Skin of body (tissue), 2 donors: Measurements from ENCODE around the gene MYO5A. TPM values are rescaled to one million over a fixed set of nuclear protein-coding genes. Genes with fewer than 3 reads are reported as not detected.
"Not testable (repeated sequence)": the region's sequence is repeated elsewhere in the genome, so short reads cannot be mapped to it uniquely, and the experiment has no call there.

Source experiments
- DNase-seq: peaks from one replicate; lab custom pipeline; 2025; lab: John Stamatoyannopoulos, UW
- total RNA-seq: library from RNA; depleted of rRNA; stranded (reverse); fragments of >200 nt; gene quantifications from one replicate; pipeline ENCODE4 v1.2.3, GENCODE V29; 2014

Gene MYO5A
- total RNA-seq, 1 donor from 2014 or later, result 21.2 TPM

DNA sequence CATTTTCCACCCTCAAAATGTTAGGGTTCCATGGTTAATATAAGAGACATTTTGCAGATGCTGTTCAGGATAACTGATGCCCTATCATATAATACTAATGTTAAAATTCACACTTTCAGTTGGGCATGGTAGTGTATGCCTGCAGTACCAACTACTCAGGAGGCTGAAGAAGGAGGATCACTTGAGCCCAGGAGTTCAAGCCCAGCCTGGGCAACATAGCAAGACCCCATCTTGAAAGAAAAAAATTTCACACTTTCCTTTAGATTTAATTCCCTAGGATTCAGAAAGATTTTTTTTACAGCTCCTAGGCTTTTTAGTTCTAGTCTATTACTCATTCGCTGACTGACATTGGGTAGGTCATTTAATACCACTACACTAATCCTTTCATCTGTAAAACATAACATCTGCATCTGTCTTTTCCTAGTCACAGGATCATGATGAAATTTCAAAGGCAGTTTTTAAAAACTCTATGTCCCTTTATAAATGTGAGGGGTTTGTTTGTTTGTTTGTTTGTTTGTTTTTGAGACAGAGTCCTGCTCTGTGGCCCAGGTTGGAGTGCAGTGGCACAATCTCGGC is 103.7 kb downstream of the MYO5A start:
- DNase-seq, result no peak

DNA sequence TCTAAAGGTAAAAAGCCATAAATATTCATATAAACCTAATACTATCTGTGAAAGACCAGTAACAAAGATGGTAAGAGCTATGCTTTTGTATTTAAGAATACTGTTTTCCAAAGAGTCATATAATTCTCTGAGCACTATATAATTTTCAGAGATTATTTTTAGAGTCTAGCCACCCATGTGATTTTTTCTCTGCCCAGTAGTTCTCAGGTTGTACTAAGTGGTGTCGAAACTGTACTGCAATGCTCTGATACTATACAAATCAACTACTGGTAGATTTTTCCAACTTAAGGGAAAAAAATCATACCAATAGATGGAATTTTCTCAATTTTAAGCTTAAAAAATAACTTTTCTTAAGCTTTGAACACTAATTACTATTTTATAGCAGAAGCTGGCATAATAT is 104.8 kb downstream of the MYO5A start:
- DNase-seq, result no peak

DNA sequence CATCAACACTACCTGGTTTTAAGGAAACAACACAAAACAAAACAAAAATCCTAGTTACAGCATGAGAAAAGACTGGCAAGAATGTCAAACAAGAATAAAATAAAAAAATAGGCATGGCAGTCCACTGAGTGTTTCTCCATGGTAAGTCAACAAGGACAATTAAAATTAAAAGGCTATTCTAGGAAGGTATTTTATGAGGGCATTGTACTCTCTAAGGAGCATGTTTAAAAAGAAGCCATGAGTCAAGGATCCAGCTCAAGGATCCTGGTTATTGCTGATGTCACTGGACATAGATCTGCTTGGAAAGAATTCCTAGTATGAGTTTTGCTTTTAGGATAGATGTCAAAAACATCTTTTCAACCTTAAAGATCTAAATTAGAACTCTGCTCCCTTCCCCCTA is 106.7 kb downstream of the MYO5A start:
- DNase-seq, result no peak

DNA sequence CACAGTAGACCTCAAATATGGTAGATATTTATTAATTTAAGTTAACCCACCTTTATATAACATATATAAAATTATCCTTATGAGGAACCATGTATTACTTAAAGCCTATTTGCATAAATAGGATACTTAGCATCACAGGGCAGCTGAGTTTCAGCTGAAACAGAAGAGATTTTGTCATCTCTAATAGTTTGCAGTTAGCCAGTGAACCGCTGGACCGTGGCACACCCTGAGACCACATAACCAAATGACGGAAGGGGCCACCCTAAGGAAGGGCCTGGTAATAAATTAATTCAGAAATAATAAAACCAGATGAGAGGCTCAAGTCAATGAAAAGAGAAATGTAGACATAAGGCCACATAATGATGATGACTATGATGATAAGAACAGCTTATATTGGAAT is 107.7 kb downstream of the MYO5A start:
- DNase-seq, result no peak

DNA sequence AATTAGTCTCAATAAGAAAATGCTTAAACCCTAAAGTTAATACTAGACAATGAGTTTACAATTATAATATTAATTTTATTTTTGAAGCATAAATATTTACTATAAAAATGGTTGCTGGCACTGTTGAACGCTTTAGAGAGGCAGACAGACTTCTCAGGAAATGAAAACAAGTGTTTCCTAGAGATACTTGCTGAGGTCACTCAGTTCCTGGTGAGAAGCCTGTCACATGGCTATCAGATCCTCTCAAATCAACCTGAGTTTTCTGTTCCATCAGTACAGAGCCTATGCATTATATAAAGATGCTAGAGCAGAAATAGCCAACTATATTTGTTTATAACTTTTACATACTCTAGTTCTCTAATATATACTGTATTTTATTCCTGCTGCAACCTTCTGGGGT is 109.2 kb downstream of the MYO5A start:
- DNase-seq, result no peak

DNA sequence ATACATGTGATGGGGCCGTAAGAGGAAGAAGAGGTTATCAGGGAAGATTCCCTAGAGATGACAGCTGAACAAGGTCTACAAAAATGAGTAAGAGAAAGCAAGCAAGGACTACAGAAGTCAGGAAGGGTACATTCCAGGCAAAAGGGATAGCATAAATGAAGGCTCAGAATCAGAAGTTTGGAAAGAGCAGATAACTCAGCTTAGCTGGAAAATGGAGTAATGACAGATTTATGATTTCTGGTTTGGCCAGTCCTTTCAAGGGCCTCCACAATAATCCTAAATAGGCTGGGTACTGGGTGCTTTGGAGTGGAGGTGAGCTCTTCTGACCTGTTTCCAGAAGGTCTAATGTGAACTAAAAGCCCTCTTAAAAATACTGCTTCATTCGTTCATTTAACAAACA is 110.7 kb downstream of the MYO5A start:
- DNase-seq, result no peak

DNA sequence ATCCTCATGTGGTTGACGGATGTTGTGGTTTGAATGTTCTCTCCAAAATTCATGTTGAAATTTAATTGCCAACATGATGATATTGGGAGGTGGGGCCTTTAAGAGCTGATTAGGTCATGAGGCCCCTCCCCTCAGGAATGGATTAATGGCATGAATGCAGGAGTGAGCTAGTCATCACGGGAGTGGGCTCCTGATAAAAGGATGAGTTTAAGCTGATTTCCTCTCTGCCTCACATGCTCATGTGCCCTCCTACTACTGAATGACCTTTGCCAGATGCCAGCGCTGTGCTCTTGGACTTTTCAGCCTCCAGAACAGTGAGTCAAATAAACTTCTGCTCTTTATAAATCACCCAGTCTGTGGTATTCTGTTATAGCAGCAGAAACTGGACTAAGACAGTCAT is 111.2 kb downstream of the MYO5A start:
- peak; percentile 5 for DNase-seq

DNA sequence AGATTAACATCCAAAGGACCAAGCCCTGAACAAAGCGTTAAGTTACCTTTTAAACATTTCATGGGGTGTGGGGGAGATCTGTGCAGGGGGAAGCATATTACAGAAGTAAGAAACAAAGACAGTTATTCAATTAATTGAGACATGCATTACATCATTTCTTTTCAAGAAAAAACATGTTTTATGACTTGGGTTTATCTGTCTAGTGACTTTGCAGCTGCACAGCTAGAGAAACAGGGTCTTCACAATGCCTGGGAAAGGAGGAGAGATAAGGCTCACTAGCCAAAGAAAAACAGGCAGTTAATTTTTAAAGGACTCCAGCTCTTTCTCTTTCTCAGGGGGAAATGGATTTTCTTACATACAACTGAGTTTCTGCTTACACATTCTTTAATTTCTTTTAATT is 112.1 kb downstream of the MYO5A start:
- not testable (repeated sequence) for DNase-seq

DNA sequence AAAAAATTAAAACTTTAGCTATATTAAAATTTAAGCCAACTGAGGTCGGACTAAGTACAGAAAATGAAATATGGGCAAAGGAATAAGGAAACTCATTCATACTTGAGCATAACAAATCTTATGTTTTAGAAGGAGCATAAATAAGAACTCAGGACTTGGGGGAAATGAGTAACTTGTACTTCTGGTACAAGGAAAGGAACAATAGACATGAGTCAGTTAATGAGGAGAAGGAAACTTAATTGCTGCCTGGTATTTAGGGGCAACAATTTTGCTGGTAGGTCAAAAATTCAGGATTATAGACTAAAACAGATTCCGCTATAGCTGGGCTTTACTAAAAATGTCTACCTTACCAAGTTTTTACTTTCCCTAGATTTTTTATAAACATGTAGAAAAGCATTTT is 113.1 kb downstream of the MYO5A start:
- DNase-seq, result no peak

DNA sequence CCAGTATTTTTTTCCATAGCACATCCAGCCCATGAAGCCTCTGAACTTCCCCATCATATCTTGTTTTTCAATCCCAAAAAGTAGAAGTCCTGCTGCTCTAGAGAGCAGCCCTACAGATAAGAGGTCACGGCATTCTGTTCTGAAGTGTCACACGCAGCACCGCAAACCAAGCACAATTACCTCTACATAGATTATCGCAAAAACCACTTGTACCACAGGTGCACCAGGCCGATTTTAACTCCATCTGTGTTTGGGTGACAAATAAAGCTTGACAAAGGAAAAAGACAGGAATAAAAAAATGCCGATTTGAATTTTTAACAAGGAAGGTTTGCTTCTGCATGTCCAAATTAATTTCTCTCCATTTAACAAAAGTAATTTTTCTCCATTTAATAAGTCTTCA is 113.7 kb downstream of the MYO5A start:
- no peak for DNase-seq

DNA sequence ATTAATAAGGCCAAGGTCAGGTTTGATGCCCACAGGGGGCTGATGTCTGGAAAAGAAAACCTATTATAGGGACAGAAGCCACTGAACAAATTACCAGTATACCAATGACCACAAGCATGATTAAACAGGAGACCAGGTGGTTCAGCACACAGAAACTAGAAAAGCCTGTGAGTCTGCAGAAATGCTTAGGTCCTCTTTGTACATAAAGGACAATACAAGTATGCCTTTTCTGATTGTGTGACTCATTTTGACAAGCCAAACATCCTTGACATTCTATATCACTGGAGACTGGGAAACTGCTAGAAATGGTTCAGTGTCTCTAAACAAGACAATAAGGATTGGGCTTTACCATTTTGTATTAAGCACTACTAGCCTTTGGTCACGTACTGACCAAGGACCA is 119.9 kb downstream of the MYO5A start:
- no peak for DNase-seq

DNA sequence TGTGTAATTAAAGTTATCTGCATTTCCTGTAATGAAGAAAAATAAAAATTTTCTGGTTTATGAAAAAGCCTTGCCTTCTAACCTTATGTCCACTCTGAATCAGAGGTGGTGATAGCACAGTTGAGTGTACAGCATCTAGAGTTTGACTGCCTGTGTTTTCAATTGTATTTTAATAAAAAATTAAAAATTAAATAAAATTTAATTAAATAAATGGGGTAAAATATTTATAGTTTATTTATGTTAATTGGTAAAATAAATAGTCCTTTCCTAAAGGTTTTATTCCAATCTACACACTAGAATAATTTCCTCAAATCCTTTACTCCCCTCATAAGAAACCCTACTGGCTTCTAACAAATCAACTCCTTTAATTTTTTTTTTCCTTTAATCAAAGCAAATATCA is 121.3 kb downstream of the MYO5A start:
- DNase-seq, result no peak

DNA sequence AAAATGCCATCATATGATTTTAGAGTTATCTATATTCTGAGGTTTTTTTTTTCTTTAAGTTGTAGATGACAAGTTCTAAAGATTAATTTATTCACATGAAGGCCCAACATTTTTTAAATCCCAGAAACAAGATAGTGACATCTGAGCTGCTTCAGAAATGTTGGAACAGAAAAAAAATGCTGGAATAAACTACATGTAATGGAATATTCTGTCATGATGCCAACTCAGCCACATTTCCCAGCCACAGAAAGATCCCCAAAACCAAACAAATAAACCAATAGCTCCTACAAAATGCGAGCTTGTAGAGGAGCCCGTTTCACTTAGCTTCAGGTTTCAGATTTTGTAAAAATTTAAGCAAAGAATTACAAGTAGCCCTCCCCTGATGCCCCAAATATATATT is 122.1 kb downstream of the MYO5A start:
- no peak for DNase-seq

DNA sequence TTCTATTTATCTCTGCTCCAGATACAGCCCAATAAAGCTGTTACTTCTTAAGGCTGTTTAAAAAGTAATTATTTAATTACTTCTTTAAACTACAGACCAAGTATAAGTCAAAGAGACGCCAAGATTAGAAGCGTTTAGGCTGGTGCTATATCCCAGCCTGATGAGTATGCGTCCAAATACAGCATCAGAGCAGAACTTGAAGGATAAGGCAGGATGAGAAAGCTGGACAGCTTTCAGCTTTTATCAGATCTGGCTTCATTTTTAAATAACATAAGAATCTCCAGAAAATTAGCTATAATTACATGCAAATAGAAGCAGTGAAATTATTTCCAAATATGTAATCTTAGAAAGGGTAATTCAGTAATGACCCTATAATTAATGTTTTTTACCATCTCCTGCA is 122.8 kb downstream of the MYO5A start:
- DNase-seq, result no peak

DNA sequence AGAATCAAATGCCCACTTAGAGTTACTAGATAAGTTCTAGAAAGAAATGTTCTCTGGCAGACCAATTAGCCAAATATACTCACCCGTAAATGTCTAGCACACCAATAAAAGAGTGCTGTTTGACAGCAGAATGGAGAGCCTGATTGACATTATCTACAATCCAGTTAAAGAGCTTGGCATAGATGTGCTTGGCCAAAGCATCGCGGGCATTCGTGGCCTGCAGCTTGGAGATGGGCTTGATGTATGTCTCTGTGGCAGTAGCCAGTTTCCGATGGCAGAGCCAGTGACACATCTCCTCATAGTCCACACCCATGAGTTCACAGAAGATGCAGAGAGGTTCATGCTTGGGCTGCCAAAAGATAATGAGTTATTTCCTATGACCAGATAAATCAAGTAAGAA is 131.6 kb downstream of the MYO5A start:
- no peak for DNase-seq

DNA sequence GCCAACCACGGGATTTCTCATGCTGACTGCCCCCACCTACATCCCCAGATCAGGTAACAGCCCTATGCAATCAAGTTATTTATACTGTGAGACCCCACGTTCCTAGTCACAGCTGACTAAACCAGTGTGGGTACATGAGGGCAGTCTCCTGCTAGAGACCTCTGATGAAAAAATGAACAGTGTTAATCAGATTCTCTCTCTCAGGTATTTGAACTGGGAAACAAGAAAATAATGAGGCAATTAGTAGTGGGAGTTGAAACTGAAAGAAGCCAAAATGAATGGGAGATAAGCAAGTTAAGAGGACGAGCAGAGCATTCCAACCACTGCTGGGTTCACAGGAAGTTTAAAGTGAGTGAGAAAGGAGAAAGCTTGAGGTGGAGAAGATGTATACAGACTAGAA is 134.6 kb downstream of the MYO5A start:
- DNase-seq, result no peak

DNA sequence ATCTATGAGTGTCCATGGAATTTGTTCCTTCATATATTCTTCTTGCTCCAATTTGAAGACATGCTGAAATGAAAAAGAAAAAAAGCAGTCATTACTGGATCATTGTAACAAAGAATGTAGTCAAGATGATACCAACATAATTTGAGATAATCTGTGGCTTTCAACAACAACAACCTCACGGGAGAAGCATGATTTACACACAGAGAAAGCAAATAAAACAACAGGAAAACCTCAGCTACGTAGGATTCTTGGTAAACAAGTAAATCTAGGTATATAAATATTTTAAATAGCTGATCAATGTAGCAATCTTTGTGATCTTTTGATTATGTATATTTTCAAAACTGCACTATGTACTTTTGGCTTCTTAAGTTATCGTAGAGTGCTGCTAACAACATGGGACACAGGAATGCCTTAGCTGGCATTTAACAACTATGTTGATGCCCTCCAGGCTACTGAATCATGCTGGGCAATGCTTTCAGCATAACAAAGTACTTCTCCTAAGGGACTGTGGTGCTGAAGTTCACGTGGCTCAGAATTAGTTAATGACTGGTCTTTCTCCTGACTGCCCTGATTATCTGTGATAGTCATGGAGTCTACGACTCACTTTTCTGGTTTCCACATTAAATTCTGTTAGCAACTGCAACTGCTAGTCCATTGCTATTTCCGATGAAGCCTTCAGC is 136.5 kb downstream of the MYO5A start:
- DNase-seq, result no peak

DNA sequence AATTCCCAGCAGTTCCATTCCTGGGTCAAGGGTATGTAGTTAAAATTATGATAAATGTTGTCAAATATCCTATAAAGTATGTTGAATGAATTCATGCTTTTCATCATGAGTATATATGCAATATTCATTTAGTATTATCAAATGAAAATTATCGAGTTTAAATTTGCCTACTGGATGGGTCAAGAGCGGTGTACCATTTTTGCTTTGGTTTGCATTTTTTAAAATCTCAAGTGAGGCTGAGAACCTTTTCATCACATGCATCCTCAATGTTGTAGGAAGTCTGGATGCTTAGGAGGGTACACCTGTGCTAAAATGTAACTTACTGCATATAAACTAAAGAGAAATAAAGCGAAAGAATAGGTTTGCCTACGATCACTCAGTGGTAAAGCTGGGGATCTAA is 137.6 kb downstream of the MYO5A start:
- no peak for DNase-seq

DNA sequence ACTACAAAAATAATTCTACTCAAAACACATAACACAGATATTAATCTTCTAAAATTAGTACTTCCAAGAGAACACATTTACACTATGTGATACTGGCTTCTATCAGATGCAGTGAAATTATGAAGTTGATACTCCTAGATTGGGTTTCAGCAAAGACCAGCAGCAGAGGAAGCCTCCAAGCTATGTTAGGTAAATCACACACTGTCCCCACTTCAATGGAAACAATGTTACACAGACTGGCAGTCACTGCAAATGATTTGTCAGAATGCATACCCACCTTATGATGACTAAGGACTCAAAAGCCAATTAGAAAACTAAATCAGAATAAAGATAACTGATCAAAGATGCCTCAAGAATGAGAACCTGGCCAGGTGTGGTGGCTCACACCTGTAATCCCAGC is 143.0 kb downstream of the MYO5A start:
- no peak for DNase-seq

DNA sequence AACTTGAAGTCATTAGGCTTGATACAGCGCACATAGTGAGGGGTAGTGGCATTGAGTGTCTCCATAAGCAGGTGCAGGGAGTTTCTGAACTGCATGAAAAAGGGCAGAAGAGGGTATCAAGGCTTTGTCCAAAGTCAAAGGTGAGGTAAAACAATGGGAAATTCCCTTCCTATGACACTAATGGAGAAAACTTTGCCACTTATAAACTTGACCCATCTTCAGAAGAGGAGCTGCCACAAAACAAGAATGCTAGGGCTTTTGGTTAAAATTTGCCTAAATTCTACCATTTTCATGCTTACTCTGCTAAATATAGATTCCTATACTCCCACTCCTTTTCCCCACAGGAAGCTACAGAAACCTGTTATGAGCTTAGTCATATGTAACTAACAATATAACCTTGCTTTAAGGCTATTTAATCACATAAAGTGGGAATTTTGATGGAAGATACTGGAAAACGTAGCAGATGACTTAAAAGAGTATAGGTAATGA is 145.5 kb downstream of the MYO5A start:
- no peak for DNase-seq

DNA sequence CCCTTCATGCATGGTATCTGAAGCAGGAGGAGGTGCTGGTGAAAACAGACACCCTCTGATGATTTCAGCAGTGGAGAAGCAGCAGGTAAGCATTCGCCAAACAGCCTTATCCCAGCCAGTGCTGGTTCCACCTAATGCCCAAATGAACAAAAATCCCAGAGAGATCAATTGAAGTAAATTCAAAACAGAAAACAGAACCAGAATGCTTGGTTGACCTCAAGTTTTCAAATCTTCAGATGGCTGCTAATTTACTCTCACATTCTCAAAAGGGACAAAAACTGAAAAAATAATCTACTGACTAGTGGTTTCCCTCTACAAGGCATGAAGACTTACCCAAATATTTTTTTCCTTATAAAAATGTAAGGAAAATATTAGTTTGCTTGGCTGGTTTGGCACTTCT is 146.0 kb downstream of the MYO5A start:
- DNase-seq, result no peak

DNA sequence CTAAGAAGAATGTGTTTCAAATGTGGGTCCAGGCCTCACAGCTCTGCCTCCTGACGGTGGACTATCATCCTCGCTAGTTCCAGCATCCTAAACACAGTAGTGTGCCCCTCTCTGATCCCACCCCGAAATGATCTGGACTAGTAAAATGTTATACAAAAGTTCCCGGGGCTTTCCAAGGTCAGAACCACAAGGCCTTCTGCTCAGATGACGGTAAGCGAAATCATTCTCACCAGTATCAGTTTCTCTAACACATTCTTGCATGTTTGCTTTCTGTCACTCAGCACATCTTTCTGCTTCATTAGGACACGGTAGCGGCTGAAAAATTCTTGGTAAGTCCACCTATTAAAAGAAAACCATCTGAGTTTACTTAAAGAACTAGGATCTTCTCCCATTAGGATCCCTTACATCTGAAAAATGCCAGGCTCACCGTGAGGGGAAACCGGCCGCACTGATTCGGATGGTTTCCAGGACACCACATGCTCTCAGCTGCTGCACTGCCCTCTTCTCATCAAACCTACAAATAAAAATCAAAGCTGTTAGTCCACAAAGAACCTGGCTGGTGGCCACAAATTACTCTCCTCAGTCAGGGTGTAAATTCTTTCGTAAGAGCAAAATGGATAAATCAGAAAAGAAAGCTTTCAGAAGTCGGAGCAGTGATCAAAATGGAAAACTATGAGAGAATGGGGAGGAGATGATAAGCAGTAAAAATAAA is 149.1 kb downstream of the MYO5A start:
- no peak for DNase-seq
